Esophagus mucosa (tissue), 1 donor: ENCODE results near the gene KRTAP3-3. TPM values are rescaled to one million over a fixed set of nuclear protein-coding genes. Genes with fewer than 3 reads are reported as not detected.
"Not testable (repeated sequence)": the region's sequence is repeated elsewhere in the genome, so short reads cannot be mapped to it uniquely, and the experiment has no call there.

Experiments used
- ATAC-seq: fragments of 200-7000 bp; cut with Tn5 transposase; one replicate; pipeline ENCODE4 v1.9.1; 2020
- total RNA-seq: library from RNA; stranded (reverse); gene quantifications from one replicate; pipeline ENCODE4 v1.2.4, GENCODE V29; 2023
- donor health status: DM: yes; HTN: yes; CAD: no.

KRTAP3-3 gene
- not detected for total RNA-seq

- ATAC-seq = no peak
Observed at GRCh38 chr17:40993839-40994238, at the start of gene KRTAP3-3. TSS of gene KRTAP3-3 (minus strand) at chr17:40994164. CDS start at chr17:40994097, 67 bp downstream.

- no peak for ATAC-seq
Observed at GRCh38 chr17:41042953-41043352, 49.0 kb upstream of the KRTAP3-3 start.

- peak; percentile 39 for ATAC-seq
Observed at GRCh38 chr17:41040783-41041571, 47.0 kb upstream of the KRTAP3-3 start, which contains the start of gene KRTAP1-1. TSS of gene KRTAP1-1 (minus strand) at chr17:41041450. CDS start at chr17:41041397, 53 bp downstream.

DNA sequence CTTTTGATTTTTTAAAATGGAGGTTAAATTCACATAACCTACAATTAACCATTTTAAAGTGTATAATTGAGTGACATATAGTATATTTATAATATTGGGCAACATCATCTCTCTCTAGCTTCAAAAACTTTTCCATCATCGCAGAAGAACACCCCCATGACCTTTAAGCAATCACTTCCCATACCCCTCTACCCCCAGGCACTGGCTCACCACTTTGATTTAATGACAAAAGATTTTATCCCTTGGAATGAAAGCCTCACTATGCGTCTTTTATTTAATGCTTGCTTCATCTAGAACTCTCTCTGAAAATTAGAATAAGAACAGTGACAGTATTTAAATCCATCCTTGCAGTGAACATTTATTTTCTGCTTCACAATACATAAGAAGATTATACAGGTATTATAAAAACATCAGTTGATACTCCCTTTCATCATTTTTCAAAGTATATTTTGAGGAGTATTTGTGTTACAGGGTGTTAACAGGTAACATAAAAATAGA is 43.9 kb upstream of the KRTAP3-3 start:
- ATAC-seq = no peak

- ATAC-seq = not testable (repeated sequence)
Observed at GRCh38 chr17:41034346-41034935, 40.5 kb upstream of the KRTAP3-3 start, which contains the start of gene KRTAP1-3. TSS of gene KRTAP1-3 (minus strand) at chr17:41034874. CDS start at chr17:41034821, 53 bp downstream.

- ATAC-seq = no peak
Observed at GRCh38 chr17:41029633-41030245, 35.8 kb upstream of the KRTAP3-3 start, which contains the start of gene KRTAP1-4. TSS of gene KRTAP1-4 (minus strand) at chr17:41030195. CDS start at chr17:41030078, 117 bp downstream.

DNA sequence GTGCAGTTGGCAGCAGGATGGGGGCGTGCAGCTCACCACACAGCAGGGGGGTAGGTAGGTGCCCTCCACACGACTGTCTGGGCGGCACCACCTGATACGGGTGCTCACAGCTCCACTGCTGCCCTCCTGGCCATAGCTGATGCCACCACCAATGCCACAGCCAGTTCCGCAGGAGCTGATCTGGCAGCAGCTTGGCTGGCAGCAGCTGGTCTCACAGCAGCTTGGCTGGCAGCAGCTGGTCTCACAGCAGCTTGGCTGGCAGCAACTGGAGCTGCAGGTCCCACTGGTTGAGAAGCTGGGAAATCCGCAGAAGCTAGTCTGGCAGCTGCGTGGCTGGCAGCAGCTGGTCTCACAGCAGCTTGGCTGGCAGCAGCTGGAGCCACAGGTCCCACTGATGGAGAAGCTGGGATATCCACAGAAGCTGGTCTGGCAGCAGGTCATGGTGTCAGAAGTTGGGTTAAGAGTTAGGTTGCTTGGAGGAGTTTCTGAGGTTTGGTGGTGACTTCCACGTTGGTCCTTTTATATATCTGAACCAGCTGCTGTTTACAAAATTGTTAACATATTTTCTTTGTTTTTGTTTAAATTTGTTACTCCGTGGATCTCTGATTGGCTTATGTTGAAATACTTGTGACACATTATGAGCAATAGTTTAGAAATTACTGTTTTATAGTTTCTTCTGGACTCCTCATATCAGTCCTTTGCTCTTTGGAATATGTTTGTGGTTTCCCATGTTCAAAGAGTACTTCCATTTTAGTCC is 32.9 kb upstream of the KRTAP3-3 start, which contains the start of gene KRTAP1-5:
TSS of gene KRTAP1-5 (minus strand) at position 494 of the 757 bp plus-strand sequence. CDS start at position 441, 53 bp downstream.
- peak; percentile 36 for ATAC-seq

DNA sequence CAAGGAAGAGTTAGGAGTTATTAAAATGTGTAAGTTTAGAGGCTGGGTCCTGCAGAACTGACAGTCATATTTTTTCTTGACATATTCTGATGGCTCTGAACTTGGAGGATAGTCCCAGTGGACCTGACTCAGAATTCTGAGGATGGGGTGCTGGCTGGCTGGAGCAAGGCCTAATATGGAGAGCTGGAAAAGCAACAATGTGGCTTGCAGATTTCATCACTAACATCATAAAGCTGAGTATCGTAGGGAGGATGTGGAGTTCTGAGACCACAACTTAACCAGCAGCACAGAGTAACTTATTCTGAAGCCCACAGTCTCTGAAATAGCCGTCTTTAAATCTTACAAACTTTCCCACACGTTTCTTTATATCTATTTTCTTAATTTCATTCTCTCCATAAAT is 30.7 kb upstream of the KRTAP3-3 start:
- ATAC-seq = no peak

- ATAC-seq = no peak
Observed at GRCh38 chr17:41020336-41020735, 26.4 kb upstream of the KRTAP3-3 start.

DNA sequence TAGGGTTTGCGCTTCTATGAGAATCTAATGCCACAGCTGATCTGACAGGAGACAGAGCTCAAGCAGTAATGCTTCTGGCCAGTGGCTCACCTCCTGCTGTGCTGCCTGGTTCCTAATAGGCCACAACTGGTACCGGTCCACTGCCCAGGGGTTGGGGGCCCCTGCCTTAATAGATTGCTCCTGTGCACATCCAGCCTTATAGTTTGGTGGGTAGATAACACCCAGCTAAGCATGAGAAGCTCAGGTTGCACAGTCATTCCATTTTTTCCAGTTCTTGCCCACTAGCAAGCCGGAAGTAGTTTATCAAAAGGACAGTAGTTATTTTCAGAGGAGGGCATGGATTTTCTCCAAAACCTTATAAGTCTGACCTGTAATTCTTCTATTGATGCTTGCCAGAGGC is 25.5 kb upstream of the KRTAP3-3 start:
- no peak for ATAC-seq

- ATAC-seq = no peak
Observed at GRCh38 chr17:41018541-41018940, 24.6 kb upstream of the KRTAP3-3 start.

DNA sequence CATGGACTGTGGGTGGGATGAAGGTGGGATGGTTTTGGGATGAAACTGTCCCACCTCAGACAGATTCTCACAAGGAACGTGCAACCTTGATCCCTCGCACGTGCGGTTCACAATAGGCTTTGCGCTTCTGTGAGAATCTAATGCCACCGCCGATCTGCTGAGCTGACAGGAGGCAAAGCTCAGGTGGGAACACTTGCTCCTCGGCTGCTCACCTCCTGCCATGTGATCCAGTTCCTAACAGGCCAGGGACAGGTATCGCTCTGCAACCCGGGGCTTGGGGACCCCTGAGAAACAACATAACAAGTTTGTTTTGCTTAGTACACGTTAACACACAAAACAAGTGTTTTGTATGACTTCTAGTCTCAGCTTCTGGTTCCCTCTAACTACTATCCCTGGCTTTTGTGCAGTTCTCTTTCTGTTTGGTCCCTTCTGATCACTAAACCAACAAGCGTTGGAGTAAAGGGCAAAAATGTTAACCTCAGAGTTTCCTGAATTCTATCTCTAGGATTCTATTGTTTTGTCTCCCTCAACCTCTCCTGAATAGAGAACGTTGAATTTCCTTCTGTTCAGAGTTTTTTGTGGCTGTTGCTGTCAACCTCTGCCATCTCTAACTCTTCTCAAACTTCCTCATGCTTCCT is 22.7 kb upstream of the KRTAP3-3 start:
- no peak for ATAC-seq

DNA sequence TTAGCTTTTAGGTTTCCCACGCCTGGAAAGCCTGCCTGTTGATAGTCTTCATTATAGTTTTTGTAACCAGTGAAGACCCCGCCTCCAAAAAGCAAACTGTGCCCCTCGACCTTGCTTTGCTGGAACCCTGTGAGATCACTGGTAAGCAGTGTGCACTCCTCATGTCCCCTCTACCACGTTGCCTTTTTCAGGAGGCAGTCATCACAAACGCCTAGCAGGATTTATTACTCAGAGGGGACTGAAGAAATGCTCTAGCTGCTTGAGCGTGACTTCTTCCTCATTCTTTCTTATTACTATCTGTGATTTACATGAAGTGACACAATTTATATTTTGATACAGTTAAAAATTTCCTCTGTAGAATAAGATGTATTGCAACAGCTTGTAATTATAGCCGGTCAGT is 21.5 kb upstream of the KRTAP3-3 start:
- ATAC-seq = no peak

DNA sequence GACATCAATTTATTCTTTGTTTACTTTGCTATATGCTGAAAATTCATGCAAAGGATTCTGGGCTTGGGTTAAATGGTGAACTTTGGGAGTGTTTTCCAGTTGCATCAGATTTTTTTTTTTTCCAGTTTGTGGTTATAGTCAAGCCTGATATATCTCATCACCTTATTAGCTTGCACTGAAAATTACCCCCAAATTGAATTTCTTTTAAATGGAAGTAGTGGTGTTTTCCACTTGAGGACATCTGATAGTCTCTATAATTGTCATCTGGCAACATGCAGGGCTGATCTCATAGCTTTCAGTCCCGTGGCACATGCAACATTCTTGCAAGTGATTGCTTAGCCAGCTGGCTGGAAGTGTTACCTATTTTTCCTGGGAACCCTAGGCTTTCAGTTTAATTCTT is 19.6 kb upstream of the KRTAP3-3 start:
- no peak for ATAC-seq

GRCh38 chr17:41013181-41013580 is 19.2 kb upstream of the KRTAP3-3 start:
- ATAC-seq = no peak

DNA sequence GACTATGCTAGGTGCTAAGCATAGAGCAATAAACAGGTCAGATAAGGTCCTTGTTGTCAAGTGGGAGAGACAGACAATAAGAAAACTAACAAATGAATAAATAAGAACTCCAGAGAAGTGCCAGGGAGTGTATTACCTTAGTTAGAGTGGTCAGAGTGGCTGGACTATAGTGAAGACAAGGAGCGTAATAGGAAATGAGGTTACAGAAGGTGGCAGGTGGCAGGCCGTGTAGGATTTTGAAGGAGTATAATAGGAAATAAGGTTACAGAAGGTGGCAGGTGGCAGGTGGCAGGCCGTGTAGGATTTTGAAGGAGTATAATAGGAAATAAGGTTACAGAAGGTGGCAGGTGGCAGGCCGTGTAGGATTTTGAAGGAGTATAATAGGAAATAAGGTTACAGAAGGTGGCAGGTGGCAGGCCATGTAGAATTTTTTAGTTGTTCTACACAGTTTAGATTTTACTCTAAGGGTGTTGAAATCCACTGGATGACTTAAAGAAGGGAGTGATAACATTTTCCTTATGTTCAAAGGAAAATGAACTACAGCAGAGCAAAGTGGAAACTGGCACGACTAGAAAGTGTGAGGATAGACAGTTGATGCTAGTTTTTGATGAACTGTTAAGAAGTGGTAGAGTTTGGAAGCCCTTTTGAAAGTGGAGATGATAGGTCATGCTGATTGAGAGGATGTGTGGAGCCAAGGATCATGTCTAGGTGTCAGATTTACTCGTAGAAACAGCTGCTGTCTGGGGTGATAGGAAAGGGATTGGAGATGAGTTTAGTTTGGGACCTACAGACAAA is 18.6 kb upstream of the KRTAP3-3 start:
- ATAC-seq = no peak

- no peak for ATAC-seq
Observed at GRCh38 chr17:41010441-41010840, 16.5 kb upstream of the KRTAP3-3 start.

GRCh38 chr17:41009936-41010335 is 16.0 kb upstream of the KRTAP3-3 start:
- ATAC-seq = no peak

DNA sequence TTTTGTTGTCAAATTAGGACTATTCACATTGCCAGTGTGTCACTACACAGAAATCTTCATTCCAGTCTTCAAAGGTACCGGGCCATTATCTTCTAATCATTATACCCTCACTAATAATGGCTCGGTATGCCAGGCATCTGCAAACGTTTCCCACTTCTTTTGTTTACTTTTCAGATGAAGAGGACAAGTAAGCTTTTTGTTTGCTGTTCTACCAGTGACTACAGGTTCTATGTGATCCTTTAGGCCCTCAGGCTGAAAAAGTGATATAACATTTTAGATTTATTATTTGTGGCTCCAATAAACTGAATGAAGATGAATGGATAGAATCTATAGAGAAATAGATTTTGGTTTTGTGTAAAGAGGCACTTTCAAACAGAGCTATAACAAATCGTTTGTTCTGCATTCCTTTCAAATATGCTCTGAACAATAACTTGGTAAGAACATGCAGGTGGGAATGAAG is 15.4 kb upstream of the KRTAP3-3 start:
- ATAC-seq = no peak

DNA sequence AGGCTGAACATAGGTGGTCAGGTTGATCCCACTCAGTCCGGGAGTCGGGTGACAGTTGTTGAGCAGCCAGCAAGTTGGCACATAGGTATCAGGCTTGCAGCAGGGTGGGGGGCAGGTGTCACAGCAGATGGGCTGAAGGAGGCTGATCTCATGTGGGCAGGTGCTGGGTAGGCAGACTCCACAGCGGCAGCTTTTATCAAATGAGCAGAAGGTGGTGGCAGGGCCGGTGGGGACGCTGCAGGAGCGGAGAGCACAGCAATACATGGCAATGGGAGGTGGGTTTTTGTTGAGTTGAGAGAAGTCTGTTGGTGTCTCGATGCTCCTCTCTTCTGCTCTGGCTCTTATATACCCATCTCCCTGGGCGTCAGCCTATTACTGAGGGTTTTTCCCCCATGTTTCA is 14.8 kb upstream of the KRTAP3-3 start, which contains the start of gene KRTAP3-1:
TSS of gene KRTAP3-1 (minus strand) at position 318 of the 400 bp plus-strand sequence. CDS start at position 264, 54 bp downstream.
- ATAC-seq = no peak

DNA sequence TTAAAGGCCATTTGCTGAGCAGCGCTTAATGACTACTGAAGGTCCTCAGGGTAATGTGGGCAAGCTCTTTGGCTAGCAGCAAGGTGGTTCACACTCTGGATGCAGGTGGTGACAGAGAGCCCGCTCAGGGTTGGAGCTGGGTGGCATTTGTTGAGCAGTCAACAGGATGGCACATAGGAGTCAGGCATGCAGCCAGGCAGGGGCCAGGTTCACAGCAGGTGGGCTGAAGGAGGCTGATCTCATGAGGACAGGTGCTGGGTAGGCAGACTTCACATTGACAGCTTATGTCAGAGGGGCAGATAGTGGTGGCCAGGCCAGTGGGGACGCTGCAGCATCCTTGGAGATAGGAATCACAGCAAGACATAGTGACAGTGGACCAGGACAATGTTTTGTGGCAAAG is 10.4 kb upstream of the KRTAP3-3 start:
- ATAC-seq = no peak
